AG09319 (cell line): Measurements from ENCODE around the gene TLK2.

Experiments used
- DNase-seq: peaks from one replicate; pipeline ENCODE4 v3.0.0-alpha.2; 2010; ENCODE audit warnings: low read depth; ENCODE audit errors: extremely low read depth
- CTCF ChIP-seq: IDR thresholded peaks from 2 replicates; pipeline ENCODE4 v1.5.1; 2011; ENCODE audit warnings: low read depth, mild to moderate bottlenecking, inconsistent platforms, low read length, moderate library complexity

TLK2 gene

GRCh38 chr17:62657145-62657665, 178.6 kb downstream of the TLK2 start:
- TF ChIP-seq CTCF: no peak
- no peak for DNase-seq

DNA sequence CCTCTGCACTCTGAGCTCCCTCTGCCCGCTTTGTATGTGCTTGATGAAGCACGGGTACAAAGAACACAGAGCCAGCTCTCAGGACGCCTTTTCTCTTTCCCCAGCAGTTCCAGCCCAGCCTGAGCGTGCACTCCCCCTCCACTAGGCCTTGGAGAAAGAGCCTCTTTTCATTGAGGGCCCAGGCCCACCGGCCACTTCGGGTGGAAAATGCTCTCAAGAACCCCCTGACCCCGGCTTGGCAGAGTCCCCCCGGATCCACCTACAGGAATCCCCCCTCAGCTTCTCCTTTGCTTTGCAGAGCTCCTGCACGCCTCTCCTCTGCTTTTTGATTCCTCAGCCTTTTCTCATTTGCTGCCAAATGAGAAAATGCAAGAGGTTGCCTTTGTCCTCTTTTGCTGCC, 179.1 kb downstream of the TLK2 start:
- no peak for DNase-seq
- no peak for TF ChIP-seq CTCF

GRCh38 chr17:62658136-62658920, 179.7 kb downstream of the TLK2 start:
- DNase-seq: no peak
- no peak for TF ChIP-seq CTCF

- no peak for DNase-seq
- no peak for TF ChIP-seq CTCF
Measured at GRCh38 chr17:62660629-62661118, 182.0 kb downstream of the TLK2 start.

DNA sequence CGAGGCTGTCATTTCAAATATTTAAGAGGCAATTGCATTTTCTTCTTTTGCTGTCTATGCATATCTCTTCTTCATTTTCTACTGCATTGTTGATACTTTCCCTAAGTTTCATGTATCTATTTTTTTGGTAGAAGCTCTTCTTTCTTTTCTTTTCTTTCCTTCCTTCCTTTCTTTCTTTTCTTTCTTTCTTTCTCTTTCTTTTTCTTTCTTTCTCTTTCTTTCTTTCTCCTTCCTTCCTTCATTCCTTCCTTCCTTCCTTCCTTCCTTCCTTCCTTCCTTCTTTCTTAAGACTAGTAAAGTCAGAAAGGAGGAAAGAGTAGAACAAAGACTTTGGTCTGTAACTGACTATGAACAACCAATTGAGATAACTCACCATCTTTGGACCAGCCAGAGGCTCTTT, 182.7 kb downstream of the TLK2 start:
- no peak for DNase-seq

GRCh38 chr17:62662855-62663254, 184.2 kb downstream of the TLK2 start:
- no peak for TF ChIP-seq CTCF

More for the DNA sequence above, 182.7 kb downstream of the TLK2 start:
- no peak for TF ChIP-seq CTCF

More at GRCh38 chr17:62662855-62663254, 184.2 kb downstream of the TLK2 start:
- DNase-seq: no peak
